NCI-H1048 (cell line): ENCODE results near the gene ASTN2.

ENCODE experiments used
- DNase-seq: peaks from one replicate; lab custom pipeline; 2025; lab: John Stamatoyannopoulos, UW

Gene ASTN2

DNA sequence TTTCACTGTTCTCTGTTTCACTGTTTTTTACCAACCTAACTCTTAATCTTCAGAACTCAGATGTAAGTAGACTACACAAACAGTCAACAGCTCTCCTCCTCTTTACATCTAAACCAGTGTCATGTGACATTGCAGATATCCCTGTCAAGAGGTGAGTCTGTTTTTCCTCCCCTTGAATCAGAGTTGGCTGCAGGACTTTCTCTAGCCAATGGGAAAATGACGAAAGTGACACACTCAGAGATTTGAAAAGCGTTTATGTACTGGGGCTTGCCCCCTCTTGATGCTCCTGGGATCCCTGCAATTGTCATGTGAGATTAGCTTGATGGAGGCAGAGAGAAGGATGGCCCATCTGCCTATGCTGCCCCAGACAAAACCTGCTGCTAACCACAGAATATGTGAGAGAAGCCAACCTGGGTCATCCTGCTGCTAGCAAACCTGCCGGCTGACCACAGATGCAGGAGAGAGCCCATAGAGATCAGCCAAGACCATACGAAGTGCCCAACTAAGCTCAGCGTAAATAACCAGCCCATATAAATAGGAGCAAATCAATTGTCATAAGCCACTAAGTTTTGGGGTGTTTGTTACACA is 111.1 kb downstream of the ASTN2 start:
- no peak for DNase-seq

DNA sequence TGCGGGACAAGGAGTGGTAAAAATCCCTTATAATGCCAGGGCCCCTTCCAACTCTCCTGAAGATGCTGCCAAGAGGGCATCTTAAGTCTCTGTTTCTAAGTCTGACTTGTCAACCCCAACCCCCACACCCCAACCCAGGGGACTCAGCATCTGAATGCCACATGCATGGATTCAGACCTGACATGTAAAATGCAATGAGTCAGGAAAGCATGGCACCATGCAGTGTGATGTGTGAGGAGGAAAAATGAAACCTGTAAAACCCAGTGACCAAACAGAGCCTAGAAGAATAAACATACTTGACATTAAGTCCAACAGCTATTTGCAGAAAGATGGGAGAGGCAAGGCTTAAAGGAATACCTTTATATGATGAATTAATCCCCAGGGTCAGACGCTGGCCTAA is 112.4 kb downstream of the ASTN2 start:
- DNase-seq, result no peak

DNA sequence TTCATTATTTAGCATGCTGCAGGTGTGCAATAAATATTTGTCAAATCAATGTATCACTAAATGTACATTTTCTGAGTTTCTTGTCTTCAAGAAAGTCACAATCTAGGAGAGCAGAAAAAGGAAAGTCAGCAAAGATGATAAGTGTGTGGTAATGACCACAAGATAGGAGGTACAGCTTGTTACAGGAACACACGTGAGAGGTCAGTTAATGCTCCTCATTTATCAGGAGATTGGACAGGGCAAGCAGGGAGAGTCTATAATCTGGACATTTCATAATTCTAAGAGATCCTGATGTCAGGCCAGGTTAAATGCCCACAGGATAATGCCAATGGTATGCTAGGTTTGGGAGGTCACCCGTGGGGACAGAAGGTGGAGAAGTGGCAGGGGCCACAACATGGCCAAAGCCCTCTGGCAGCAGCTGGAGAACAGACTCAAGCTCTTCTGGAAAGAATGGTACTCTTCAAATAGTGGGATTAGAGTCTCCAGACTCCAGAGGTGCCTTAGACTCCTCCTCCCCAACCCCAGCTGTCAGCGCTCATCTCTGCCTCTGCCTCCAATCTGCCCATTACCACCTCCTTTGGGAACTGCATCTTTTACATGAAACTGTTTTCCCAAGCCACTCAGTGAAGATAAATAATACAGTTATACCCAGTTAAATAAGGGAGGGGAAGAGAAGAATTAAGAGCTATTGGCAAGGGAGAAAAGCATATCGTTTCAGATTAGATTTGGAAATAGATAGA is 114.3 kb downstream of the ASTN2 start:
- DNase-seq, result no peak

DNA sequence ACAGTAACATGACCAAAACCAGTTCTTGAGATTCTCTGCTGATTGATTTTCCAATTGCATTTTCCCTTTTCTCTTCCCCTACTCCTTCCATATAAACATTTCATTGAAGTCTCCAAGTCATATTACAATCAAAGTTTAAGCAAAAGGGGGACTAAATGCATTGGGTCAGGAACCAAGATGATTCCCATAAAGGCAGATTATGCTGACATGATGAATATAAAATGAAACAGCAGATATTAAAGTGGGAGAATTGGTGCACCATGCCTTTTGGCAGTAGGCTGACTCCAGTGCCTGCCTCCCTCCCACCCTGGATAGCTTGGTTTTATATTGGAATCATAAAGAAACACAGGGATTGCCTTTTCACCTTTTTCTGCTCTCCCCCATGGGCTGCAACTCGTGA is 118.4 kb downstream of the ASTN2 start:
- no peak for DNase-seq

DNA sequence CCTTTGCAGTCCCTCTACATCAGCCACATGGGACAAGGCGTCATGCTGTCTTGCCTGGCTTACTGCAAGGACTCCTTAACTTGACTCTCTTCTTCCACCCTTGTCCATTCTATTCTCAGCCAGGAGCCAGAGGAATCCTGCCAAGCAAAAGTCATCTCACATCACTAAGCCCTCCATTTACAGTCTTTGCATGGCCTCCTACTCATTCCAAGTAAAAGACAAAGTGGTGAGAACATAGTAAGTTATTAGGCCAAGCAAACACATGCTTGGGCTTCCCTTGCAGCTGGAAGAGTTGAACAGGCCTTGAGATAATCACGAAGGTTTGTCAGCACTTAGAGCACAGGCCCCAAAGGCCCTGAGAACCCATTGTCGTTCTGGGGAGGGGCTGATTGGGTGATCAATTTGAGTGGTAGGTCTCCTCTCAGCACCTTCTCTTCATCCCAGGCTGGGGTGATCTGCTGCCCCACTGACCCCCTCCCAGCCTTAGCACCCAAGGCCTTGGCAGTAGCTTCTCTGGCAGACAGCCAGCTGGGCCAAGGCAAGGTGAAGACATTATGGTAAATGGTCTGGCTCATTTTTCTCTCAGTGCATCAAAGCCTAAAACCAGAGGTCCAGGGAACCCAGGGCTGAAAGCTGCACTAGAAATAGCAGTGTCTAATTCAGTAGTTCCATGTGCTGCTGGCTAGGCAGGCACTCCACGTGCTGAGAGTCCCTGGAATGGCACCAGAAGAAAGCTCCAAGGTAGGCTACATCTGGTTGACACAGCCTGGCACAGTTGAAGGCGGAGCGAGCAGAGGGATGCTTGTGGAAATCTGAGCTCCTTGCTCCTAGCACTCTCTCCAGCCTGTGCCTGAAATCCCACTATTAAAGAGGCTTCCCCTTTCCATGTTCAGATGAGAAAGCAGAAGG is 121.4 kb downstream of the ASTN2 start:
- DNase-seq, result no peak

DNA sequence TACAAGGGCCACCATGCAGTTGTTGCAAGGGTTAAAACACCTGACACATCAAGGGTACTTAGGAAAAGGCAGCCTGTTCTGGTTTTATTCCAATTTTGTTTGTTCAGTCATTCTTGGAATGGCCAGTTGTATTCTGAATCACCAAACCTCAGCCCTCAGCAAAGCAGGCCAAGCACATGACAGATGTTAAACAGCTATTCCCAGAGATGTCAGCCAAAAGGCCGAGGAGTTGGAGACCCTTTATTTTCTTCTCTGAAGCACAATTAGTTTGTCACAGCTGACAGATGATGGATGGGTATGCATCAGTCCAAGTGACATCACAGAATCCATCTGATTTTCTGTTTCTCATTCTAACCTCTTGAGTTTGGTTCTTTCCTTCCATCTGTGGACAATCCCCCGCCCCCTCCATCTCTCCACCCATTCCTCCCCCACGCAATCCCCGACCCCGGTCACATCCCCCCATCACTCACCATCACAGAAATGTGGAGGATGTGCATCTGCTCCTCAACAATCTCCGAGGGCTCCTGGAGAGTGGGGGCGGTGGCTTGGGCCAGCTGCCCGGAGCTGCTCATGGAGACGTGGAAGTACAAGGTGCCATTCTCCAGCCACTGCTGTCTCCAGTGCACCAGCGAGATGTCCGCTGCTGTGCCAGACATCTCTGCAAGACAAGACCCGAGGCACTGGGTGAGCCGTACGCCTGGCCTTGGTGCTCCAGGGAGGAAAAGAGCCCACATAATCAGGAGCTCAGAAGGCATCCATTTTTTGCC is 123.8 kb downstream of the ASTN2 start:
- no peak for DNase-seq

DNA sequence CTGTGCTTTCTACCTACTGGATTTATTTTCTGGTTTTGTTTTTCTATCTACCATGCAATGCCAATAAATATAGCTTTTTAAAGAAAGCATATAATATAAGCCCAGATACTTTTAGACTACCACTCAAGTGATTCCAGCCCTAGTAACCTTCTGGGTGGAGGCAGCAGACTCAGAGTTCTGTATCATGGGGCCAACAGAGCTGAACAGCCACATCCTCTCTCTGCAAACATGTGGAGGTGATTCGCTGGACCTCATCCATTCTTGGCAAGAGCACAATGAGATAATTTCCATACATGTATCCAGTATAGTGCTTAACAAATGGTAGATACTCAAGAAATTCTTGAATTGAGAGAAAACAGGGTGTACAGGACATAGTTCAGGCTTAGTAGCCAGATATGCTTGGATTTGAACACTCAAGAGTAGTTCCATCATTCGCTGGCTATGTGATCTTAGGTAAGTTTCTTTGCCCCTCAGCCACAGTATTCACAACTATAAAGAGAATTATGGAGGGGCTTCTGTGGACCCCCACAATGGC is 124.5 kb downstream of the ASTN2 start:
- no peak for DNase-seq

DNA sequence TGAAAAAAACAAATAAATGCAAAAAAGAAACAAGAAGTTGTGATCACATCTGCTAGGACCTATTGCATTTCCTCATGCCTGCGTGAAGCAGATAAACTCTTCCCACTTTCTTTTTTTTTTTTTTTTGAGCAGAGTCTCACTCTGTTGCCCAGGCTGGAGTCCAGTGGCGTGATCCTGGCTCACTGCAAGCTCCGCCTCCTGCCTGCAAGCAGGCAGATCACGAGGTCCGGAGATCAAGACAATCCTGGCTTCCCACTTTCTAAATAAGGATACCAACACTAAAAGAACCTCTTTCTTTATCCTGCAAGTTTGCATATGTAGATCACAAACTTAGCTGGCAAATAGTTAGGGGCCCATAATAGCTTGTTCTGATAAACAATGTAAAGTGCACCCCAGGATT is 128.6 kb downstream of the ASTN2 start:
- DNase-seq, result no peak

DNA sequence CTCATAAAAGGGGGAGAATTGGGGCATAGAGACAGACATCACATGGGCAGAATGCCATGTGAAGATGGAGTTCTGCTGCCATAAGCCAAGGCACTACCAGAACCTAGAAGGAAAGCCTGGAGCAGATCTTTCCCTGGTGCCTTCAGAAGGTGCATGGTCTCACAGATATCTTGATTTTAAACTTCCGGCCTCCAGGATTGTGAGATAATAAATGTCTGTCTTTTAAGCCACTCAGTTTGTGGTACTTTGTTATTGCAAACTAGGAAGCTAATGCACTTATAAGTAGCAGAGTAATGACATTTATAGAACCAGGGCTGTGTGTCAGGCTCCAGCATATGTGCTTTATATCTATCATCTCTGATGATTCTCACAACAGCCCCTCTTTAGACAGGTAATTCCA is 130.4 kb downstream of the ASTN2 start:
- DNase-seq, result no peak

DNA sequence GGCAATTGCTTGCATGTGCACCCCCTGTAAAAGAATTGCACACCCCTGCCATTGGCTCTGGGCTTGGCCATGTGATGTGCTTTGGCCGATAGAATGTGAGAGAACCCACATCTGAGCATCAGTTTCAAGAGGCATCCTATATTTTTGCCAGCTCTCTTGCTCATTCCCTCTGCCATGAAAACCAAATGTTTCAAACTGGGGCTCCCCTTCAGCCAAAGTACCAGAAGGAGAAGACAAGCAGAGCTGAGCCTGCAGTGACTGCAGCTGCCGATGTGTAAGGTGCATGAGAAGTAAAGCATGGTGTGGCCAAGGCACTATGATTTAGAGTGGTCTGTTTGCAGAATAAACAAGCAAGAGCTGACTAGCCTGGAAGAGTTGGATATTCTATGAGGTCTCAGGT is 132.3 kb downstream of the ASTN2 start:
- no peak for DNase-seq

DNA sequence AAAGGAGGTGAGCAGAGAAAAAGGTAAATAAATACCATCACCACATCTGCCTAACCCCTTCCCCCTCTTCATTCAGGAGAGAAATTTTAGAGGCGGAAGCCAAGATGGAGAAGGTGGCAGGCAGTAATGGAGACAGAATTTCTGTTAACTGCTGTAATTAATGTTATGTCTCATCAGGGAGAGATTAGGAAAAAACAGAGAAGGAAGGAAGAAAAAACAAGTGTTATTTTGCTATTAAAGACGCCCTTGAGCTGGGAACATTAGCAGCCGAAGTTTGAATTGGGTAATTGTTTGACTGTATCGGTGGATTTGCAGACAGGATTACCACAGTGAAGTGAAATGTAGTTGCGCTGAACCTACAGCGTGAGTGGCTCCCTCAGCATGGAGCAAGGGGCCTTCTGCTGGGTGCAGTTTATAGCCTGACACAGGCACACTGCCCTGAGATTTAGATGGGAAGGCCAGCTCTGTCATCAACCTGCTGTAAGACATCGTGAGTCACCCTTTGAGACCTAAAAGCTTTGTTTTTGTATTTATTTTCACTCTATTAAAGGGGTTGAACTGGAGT is 136.3 kb downstream of the ASTN2 start:
- no peak for DNase-seq

DNA sequence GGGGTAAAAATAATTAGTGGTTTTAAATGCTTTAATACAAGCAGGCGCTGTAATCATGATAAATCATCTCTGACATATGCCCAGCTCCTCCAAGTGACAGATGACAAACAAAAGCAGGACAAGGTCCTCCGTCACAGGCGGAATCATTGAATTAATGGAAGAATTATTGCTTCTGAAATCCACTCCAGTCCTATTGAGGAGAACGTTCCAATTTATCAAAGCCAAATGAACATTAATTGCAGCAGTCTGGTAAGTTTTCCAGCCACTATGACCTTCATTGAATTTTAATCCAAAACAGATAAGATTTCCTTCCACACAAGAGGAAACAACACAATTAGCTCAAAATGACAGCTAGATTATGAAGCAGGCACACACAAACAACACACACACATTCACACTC is 136.8 kb downstream of the ASTN2 start:
- DNase-seq, result no peak

DNA sequence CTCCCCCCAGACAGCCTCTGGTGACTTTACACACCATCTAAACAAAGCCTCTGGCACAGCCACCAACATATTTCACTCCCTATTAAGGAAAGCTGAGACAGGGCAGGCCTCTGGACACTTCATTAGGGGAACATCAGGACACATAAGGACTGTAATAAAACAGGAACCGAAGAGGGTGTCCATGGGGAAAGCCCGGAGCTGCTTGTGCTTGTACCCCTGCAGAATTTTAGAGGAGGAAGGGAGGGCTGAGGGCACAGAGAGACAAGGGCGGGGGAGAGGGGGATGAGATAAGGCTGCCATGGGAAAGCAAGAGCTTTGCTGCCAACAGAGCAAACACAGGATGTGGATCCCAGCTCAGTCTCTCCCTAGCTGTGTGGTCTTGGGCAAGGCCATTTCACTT is 138.4 kb downstream of the ASTN2 start:
- DNase-seq, result no peak

DNA sequence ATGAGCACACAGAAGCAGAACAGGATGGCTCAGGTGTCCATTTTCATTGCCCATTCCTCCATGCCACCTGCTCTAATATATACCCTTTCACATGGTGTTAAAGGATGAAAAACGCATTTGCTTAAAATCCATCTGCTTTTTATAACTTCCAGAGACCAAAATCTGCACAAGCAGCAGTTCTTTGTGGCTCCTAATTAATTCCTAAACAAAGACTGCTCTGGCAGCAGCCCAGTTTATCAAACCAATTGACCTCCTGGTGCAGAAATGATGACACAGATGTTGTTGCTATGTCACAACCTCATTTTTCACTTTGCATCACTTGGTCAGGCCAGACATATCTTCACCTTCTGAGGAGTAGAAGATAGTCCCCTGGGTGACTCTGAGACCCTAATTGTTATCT is 141.2 kb downstream of the ASTN2 start:
- DNase-seq, result no peak

DNA sequence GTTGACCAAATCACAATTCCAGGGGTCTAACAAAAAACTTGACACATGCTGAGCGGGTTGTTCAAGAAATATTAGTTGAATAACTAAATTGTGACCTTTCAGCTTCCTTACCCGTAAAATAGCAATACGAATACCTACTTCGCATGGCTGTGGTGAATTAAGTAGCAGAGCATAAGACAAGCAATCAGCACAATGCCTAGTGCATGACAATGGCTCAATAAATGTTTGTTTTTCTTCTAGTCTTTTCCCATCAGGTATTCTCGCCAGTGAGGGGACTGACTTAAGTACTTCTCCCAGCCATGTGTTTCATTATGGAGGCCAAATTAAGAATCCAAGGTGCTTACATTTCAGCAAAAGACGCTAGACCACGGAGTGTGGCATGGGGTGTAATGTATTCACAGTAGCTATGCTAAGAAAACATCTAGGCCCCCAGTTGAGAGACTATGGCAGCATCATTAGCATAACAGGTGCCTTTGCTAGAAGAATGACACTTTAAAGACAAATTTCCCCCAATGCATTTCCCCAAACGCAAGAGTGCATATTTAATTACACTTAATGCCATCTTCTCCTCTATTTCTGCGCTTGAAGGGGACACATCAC is 145.9 kb downstream of the ASTN2 start:
- DNase-seq, result no peak

DNA sequence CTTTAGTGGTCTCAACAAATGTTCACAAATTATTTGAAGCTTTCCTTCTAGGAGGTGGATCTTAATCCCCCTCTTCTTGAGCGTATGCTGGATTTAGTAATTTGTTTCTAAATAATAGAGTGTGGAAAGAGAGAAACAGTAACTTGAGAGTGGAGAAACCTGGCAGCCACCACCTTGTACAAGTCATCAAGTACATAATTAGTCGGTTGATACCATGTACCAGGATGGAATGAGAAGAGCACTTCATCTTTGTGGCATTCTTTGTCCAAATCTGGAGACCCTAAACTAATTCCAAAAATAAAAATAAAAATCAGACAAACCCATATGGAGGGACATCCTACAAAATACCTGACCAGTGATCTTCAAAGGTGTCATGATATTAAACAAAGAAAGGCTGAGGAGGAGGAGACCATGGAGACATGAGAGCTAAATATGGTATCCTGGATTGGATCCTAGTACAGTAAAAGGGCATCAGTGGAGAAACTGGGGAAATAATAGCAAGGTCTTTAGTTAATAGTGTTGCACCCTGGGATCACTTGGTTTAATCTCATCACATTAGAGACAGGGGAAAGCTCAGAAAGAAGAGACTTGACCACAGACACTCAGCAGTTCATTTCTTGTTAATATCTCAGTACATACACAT is 147.9 kb downstream of the ASTN2 start:
- no peak for DNase-seq

DNA sequence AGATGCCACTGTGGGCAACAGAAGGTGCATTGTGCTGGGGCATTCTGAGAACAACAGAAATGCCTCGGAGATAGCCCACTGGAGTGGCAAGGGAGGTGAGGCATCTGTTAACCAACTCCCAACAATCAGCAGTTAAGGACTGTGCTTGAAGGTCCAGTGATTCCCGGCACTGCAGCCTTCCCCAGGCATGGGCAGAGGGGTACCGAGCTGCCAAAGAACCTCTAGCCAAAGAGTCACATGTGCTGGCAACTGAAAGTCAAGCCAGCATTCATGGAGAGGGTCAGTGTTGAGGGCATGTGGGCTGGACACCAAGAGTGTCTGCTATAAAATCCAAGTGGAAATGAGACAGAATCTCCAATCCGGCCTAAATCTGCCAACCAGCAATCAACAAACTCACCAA is 149.6 kb downstream of the ASTN2 start:
- DNase-seq, result no peak

DNA sequence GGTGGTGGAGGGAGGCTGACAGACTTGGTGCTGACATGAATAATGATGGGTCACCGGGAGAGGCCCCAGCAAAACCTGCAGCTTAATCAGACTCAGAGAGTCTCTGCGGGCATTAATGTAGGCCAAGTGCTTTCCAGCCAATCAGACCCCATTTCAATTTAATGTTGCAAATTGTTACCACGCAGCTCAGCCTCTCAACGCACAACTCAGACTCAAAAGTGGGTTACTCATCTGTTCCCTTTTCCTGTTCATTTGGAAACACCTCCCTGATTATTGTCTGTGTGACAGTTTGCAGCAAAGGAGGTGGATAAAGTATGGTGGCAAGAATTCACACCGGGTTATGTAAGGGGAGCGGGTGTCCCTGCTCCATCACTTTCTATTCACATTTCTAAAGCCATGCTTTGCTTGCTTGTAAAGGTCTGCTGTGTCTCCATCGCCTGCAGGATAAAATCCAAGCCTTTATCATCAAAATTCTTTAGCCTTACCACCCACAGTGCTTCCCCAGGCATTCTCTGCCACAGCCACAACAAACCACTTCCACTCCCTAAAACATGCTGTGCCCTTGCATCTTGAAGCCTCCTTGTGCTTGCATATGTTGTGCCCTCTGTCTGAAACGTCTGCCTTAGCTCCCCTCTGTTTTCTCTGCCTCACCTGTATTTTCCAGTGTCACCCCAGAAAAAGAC is 156.5 kb downstream of the ASTN2 start:
- DNase-seq, result no peak

DNA sequence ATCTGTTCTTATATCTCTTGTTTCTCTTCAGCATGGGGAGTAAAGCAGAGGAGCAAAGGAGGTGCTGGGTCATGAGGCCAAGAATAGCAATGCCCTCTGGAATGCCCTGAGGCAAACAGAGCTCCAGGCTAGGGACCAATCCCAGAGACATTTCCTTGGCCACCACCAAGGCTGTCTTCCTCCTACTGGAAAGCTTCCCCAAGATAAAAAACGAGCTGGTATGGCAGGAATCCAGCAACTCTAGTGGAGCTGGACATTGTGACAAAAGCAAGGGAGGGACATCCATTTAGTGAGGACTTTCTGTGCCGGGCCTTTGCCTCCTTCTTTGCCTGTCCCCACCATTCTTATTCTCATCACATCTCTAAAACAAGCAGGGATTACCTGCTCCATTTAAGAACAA is 161.6 kb downstream of the ASTN2 start:
- DNase-seq, result no peak

DNA sequence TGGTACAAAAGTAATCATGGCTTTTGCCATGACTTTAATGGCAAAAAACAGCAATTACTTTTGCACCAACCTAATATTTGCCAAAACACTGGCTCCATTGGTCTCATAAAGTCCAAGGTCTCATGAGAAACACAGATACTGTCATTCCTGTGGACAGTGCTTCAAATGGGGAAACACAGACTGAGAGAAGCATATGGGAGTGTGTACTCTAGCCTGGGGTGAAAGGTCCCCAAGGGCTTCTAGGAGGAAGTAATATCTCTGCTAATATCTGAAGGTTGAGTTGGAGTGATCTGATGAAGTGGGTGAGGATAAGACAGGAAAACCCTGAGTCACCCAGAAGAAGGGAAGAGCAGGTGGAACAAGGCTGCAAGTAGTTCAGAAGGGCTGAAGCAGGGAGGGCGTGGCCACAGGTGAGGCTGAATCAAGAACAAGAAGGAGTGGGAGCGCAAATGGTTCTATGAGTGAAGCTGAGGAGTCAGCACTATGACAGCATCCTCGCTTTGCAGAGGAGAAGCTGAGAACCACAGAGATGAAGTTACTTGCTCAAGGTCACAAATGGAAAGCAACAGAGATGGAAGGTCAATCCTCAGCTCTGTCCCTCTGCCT is 164.1 kb downstream of the ASTN2 start:
- DNase-seq, result no peak
